K562 (cell line): ENCODE data around the gene LUC7L.

Experiments used
- CEBPG ChIP-seq, 3 experiments: fragments of 200-800 bp in 1 of 3; sonication (Bioruptor generic) in 1 of 3; sonication (generic) in 1 of 3; formaldehyde crosslinking in 1 of 3; IDR thresholded peaks in 2 of 3; conservative IDR thresholded peaks in 1 of 3; 2 replicates each; pipeline versions ENCODE4 v1.6.1 to v1.8.0; 2016 to 2022; ENCODE audit warnings: missing compliant biosample characterization in 2 of 3, missing genetic modification characterization in 2 of 3, mild to moderate bottlenecking in 1 of 3, missing genetic modification reagents in 1 of 3
- HDAC6 ChIP-seq: IDR thresholded peaks from 2 replicates; pipeline ENCODE4 v1.6.1; 2012; ENCODE audit warnings: low read depth, mild to moderate bottlenecking, control low read depth, inconsistent platforms, low read length, moderate library complexity
- XRCC5 ChIP-seq: fragments of 200-400 bp; formaldehyde crosslinking; IDR thresholded peaks from 2 replicates; pipeline ENCODE4 v1.6.1; 2017; ENCODE audit warnings: low read depth, mild to moderate bottlenecking, low read length
- ZNF197 ChIP-seq: fragments of 200-800 bp; sonication (Bioruptor generic); IDR thresholded peaks from 2 replicates; pipeline ENCODE4 v1.6.1; 2016; ENCODE audit warnings: low read depth, missing genetic modification characterization, missing compliant biosample characterization
- ZZZ3 ChIP-seq: fragments of 450-650 bp; IDR thresholded peaks from 2 replicates; pipeline ENCODE4 v1.6.1; 2016; ENCODE audit warnings: antibody characterized with exemption, mild to moderate bottlenecking, moderate library complexity

- TF ChIP-seq HDAC6 (no peak), XRCC5 (no peak), CEBPG (CRISPR knock-in tag; IDR thresholded peaks at IDR 0.05) (no peak), CEBPG (tag; conservative IDR thresholded peaks at IDR 0.05 in 1 of 2, IDR thresholded peaks at IDR 0.05 in 1 of 2) (no peak), ZZZ3 (no peak), ZNF197 (CRISPR knock-in tag) (no peak)
Observed at GRCh38 chr16:272633-273546, 43.6 kb upstream of the LUC7L start.
